ENCODE measurements around the gene HOXD13.

HOXD13 gene

GRCh38 chr2:176106581-176107539 is 14.3 kb downstream of the HOXD13 start, which contains the start of gene HOXD11:
TSS of gene HOXD11 (plus strand) at chr2:176107280. CDS start at chr2:176107356, 76 bp downstream.
- DNase-seq, result peak; percentile 61 to 96 (median 91)

GRCh38 chr2:176107731-176108181 is 15.2 kb downstream of the HOXD13 start:
- DNase-seq, result peak in 2 of 3 experiments; percentile 62 to 64

DNA sequence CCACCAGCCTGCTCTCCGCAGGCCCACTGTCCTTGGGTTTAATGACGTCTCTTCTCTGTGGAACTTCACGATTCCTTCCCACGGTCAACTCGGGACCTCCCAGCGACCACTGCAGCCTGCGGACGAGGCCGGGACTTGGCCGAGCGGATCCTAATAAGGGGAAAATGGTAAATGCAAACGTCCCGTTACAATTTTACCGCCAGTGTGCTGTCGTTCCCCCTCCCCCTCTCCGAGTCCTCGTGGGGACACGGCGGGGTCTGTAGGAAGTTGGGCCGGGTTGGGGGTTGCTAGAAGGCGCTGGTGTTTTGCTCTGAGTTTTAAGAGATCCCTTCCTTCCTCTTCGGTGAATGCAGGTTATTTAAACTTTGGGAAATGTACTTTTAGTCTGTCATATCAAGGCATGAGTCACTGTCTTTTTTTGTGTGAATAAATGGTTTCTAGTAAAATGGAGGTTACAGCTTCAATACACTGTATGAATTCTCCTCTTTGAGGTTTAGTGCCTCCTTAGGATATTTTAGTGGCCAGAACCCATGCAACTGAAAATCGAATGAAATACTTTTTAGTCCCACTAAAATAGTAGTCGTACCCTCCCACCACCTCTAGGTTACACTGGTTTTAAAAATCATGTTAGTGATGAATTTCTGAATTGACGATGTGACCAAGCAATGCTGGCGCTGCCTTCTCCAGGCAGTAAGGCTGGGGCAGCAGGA is 16.8 kb downstream of the HOXD13 start:
- DNase-seq, result peak in 1 of 3 experiments; percentile 38

DNA sequence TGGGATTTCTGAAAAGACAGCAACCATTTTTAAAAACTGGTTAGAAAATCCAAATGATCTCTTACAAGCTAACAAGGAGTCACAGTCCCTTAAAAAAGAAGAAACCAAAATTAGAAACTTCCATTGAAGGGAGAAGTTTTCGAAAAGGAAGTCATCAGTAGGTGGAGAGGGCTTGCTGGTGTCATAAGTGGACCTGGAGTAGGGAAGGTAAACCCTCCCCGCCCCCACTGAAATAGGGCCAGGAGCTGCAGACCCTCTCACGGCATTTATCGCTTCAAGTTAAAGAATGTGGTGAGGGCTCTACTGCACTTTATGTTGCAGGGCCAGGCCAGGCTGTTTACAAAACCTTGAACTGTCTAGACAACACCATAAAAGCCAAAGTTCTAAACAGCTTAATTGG is 17.4 kb downstream of the HOXD13 start:
- no peak for DNase-seq

DNA sequence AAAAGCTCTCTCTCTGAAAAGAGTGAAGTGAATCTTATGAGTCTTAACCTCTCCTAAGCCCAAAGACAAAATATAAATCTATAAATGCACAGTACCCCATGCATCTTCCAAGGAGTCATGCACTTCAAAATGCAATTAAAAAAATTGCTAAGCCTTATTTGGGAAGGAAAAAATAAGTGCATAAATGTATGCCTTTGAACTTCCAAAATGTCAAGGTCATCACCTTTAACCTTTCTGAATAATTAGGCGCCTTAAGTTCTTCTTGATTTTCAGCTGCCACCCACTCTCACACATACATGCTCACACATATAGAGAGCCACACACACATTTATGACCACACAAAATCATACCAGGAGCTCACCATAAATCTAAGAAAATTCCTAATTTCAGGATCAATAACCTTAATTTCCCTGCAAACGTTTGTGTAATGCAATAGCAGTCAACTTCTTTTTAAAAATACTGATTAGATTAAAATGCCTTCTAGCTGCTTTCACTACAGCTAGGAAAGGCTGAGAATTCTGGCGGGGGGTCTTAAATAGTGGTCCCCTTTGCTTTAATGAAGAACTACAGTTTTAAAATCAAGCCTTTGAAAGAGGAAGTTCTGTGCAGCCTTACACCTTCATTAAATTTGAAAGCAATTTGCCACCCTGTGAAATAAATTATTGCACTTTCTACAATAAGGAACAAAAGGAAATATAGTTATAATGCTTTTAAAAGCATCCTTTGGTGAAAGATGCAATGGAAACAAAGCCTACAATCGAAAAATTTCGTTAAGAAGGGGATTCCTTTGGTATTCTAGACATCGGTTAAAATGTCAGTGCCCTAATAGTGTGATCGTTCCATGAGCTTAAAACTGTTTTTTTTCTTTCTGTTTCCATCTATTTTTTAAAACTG is 18.1 kb downstream of the HOXD13 start:
- no peak for DNase-seq

DNA sequence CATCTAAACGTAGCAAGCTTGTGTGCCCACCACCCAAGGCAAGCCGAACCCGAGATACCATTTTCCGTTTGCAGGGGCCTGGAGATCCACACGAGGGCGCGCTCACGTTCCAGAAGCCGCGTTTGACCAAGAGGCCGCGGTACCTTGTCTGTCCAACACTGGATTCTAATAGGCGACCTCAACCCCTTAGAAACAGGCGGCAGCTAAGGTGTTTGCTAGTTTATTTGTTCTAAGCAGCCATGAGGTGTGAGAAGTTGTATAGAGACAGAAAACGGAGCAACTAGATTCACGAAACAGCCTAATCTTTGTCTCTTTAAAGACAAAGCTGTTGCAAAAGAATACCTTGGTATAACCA is 18.8 kb downstream of the HOXD13 start:
- DNase-seq, result peak in 1 of 3 experiments; percentile 15

- DNase-seq, result no peak
Measured at GRCh38 chr2:176111846-176112374, 19.4 kb downstream of the HOXD13 start.

DNA sequence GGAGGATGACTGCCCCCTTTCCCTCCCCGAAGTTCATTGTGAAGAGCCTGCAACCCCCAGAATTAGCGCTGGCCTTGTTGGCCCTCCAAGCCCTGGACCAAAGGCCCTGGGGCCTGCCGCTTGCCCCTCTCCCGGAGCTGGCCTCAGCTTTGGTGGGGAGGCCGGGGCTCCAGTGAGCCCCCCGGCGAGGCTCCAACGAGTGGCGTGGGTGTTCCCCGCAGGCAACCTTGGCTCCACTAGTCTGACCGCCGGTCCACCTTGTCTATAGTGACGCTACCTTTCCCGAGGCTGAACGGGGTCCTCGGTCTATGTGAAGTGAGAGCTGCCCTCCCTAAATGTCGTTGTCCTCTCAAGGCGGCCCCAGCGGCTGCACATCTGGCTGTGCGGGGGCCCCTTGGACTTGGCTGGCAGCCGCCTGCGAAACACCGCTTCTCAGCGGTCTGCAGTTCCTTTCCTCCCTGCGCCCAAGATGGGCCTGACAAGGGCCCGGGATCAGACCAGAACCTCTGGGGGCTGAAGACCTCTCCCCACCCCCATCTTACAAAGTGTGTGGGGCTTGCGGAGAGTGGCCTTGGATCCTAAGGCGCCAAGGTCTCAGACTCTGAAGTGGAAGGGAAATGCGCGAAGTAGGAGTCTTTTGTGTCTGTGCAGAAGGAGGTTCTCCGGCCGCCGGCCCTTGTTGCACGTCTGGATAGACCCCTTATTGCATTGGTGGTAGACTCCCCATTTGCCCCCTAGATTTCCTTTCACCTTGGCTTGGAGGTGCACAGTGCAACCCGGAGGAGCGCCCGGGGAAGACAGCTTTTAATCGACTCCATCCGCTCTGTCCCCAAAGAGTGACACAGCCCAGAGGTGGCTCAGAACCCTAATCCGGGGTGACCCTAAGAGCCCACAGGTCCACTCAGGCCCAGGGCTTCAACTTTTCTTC is 20.1 kb downstream of the HOXD13 start:
- DNase-seq, result no peak

- DNase-seq, result peak; percentile 31 to 97 (median 93)
Measured at GRCh38 chr2:176114120-176114929, 21.8 kb downstream of the HOXD13 start.

GRCh38 chr2:176114930-176115625 is 22.6 kb downstream of the HOXD13 start:
- DNase-seq, result no peak

GRCh38 chr2:176115883-176116813 is 23.6 kb downstream of the HOXD13 start, which contains the start of gene HOXD10:
TSS of gene HOXD10 (plus strand) at chr2:176116778. CDS start at chr2:176116834, 56 bp downstream.
- DNase-seq, result no peak

DNA sequence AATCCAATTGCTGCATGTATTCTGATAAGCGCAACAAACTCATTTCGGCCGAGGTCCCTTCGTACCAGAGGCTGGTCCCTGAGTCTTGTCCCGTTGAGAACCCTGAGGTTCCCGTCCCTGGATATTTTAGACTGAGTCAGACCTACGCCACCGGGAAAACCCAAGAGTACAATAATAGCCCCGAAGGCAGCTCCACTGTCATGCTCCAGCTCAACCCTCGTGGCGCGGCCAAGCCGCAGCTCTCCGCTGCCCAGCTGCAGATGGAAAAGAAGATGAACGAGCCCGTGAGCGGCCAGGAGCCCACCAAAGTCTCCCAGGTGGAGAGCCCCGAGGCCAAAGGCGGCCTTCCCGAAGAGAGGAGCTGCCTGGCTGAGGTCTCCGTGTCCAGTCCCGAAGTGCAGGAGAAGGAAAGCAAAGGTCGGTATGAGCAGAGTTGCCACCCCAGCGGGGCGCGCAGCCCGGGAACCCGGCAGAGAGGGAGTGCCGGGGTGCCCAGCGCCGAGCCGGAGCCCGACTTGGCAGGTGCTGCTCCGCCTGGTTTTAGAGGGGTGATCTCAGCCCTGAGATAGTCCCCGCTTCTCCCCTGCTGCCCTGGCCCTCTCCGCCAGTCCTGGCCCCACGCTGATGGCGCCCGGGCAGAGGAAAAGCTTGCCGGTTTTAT is 24.8 kb downstream of the HOXD13 start:
- no peak for DNase-seq

GRCh38 chr2:176117823-176118371 is 25.4 kb downstream of the HOXD13 start:
- no peak for DNase-seq

- peak in 2 of 3 experiments; percentile 6 to 43 for DNase-seq
Measured at GRCh38 chr2:176118601-176119339, 26.2 kb downstream of the HOXD13 start.

- no peak for DNase-seq
Measured at GRCh38 chr2:176120364-176121189, 28.1 kb downstream of the HOXD13 start.

Measured in NCI-H1417 (cell line).